Right atrium auricular region (tissue), 2 donors: ENCODE data around the gene TMEM213. TPM values are rescaled to one million over a fixed set of nuclear protein-coding genes. Genes with fewer than 3 reads are reported as not detected.

Experiments used
- DNase-seq: peaks from one replicate; pipeline ENCODE4 v3.0.0-alpha.2; 2019; ENCODE audit warnings: low spot score
- H3K27ac ChIP-seq, 2 donors: fragments of 200-600 bp; sonication (generic); 1 replicate in 1 of 2; 2 replicates in 1 of 2; pipeline ENCODE4 v1.5.1; 2016 to 2019
- H3K27me3 ChIP-seq, 2 donors: fragments of 200-600 bp; sonication (generic); one replicate each; pipeline versions ENCODE4 v1.5.1 to v1.6.0; 2017 to 2019
- H3K36me3 ChIP-seq: fragments of 200-600 bp; sonication (generic); one replicate; pipeline ENCODE4 v1.5.1; 2016
- H3K4me1 ChIP-seq, 2 donors: fragments of 200-600 bp; sonication (generic); one replicate each; pipeline versions ENCODE4 v1.5.1 to v1.6.0; 2017 to 2019
- H3K4me3 ChIP-seq, 2 donors: fragments of 200-600 bp; sonication (generic); 1 replicate in 1 of 2; 2 replicates in 1 of 2; pipeline ENCODE4 v1.5.1; 2017 to 2019; ENCODE audit warnings: mild to moderate bottlenecking in 1 of 2, moderate library complexity in 1 of 2
- H3K9me3 ChIP-seq, 2 donors: fragments of 200-600 bp; sonication (generic); one replicate each; pipeline ENCODE4 v1.5.1; 2019
- CTCF ChIP-seq, 2 donors: fragments of 200-600 bp; sonication (generic); IDR thresholded peaks; one replicate each; pipeline ENCODE4 v1.5.1; 2019; ENCODE audit warnings: antibody characterized with exemption in 2 of 2
- total RNA-seq, 2 donors: library from RNA; depleted of rRNA; stranded (reverse); fragments of >200 nt; gene quantifications; one replicate each; pipeline ENCODE4 v1.1.0, GENCODE V29; 2016

Gene TMEM213
- total RNA-seq, 2 donors from 2014 or later = not detected

DNA sequence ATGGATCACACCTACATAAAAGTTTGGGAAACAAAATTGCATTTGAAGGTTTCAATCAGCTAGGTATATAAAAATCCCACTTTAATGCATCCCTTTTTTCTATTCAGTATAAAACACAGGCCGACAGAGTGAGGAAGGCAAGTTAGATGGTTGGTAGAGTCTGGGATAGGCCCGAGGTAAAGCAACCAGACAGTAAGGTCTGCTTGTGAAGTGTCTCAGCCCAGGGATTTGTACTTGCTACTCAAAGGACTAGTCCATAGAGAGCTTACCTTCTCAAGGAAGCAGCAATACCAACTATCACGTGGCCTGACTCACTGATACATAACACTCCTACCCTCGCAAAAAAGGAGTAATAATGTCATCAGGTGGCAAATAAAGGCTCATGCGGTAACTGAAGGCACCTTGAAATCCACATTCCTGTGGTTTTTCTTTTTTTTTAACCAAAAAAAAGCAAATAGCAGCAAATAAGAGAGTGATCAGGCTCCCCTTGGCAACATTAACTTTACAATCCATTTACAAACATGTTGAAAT lies 56.4 kb downstream of the TMEM213 start:
- no peaks in the 10 kb centered on the region for H3K4me1 ChIP-seq
- no peaks in the 10 kb centered on the region for H3K27me3 ChIP-seq
- no peak overlapping the region for H3K27ac ChIP-seq
- no peak overlapping the region for H3K4me3 ChIP-seq
- no peak for TF ChIP-seq CTCF (IDR thresholded peaks at IDR 0.05)
- H3K36me3 ChIP-seq = no peaks in the 10 kb centered on the region
- DNase-seq = no peak
- peaks cover 3 to 8% of the 10 kb centered on the region in 2 donors for H3K9me3 ChIP-seq

DNA sequence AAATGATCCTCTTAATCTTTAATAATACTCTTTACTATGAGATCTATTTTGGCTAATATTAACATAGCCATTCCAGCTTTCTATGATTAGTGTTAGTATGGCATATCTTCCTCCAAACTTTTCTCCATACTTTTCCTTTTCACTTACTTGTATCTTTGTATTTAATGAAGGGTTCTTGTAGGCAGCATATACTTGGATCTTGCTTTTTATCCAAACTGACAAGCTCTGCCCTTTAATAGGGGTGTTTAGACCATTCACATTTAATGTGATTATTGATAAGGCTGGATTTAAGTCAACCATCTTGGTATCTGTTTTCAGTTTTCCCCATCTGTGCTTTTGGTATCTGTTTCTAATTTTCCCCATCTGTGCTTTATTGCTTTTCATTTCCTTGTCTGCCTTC lies 59.9 kb downstream of the TMEM213 start:
- Histone ChIP-seq H3K27me3 (no peaks in the 10 kb centered on the region), H3K36me3 (no peaks in the 10 kb centered on the region), H3K27ac (no peak overlapping the region), H3K4me3 (no peak overlapping the region), H3K4me1 (no peaks in the 10 kb centered on the region), H3K9me3 (peaks cover 0 to 8% of the 10 kb centered on the region in 2 donors)
- no peak for TF ChIP-seq CTCF (IDR thresholded peaks at IDR 0.05)
- no peak for DNase-seq

- H3K36me3 ChIP-seq = no peaks in the 10 kb centered on the region
- H3K9me3 ChIP-seq = peaks cover 0 to 8% of the 10 kb centered on the region in 2 donors
- no peak overlapping the region for H3K27ac ChIP-seq
- no peaks in the 10 kb centered on the region for H3K4me1 ChIP-seq
- no peak for DNase-seq
- no peak overlapping the region for H3K4me3 ChIP-seq
- no peak for TF ChIP-seq CTCF (IDR thresholded peaks at IDR 0.05)
- H3K27me3 ChIP-seq = no peaks in the 10 kb centered on the region
These were observed 63.3 kb downstream of the TMEM213 start for GRCh38 chr7:138861051-138861450.

DNA sequence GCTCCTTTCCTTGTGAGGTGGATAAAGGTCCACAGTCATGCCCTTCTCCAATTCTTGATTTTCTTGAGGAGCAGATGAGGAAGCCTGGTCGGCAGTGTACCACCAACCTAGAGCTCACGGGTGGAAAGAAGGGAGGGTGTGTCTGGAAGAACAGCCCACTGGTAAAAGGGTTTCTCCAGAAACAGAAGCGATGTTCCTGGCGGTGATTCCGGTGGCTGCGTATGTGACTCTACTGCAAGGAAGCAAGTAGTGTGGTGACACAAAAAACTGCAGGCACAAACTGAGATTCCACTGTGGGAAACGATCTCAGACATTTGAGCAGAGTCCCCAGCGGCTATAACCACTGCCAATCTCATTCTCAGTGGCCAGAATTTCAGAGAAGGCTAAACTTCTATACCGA lies 66.1 kb downstream of the TMEM213 start:
- Histone ChIP-seq H3K36me3 (no peaks in the 10 kb centered on the region), H3K27me3 (no peaks in the 10 kb centered on the region), H3K4me1 (no peaks in the 10 kb centered on the region), H3K9me3 (no peaks in the 10 kb centered on the region), H3K27ac (no peak overlapping the region), H3K4me3 (no peak overlapping the region)
- no peak for DNase-seq
- no peak for TF ChIP-seq CTCF (IDR thresholded peaks at IDR 0.05)

- Histone ChIP-seq H3K4me3 (no peak overlapping the region), H3K4me1 (no peaks in the 10 kb centered on the region), H3K27me3 (no peaks in the 10 kb centered on the region), H3K9me3 (no peaks in the 10 kb centered on the region), H3K36me3 (no peaks in the 10 kb centered on the region), H3K27ac (no peak overlapping the region)
- DNase-seq = no peak
- TF ChIP-seq CTCF (IDR thresholded peaks at IDR 0.05) = no peak
These were observed 66.9 kb downstream of the TMEM213 start for GRCh38 chr7:138864667-138865066.

GRCh38 chr7:138865843-138866242 lies 68.0 kb downstream of the TMEM213 start:
- H3K27ac ChIP-seq = no peak overlapping the region
- no peak for TF ChIP-seq CTCF (IDR thresholded peaks at IDR 0.05)
- H3K27me3 ChIP-seq = no peaks in the 10 kb centered on the region
- no peak overlapping the region for H3K4me3 ChIP-seq
- DNase-seq = no peak
- no peaks in the 10 kb centered on the region for H3K4me1 ChIP-seq
- no peaks in the 10 kb centered on the region for H3K36me3 ChIP-seq
- no peaks in the 10 kb centered on the region for H3K9me3 ChIP-seq
